ENCODE measurements around the gene OR2M4. TPM values are rescaled to one million over a fixed set of nuclear protein-coding genes. Genes with fewer than 3 reads are reported as not detected.

OR2M4 gene
- total RNA-seq, 1 experiment from 2014 or later, result not detected

- H3K4me1 Mint-ChIP-seq, result no peaks in the 10 kb centered on the region
Measured at GRCh38 chr1:248189026-248189425, 42.2 kb upstream of the OR2M4 start.

More at GRCh38 chr1:248189026-248189425, 42.2 kb upstream of the OR2M4 start:
- Histone ChIP-seq H2BK20ac (ENCODE audit: low read depth, low read length, poor library complexity, severe bottlenecking) (no peak overlapping the region), H2BK120ac (ENCODE audit: low read depth, low read length, poor library complexity, severe bottlenecking) (no peak overlapping the region), H3K23ac (ENCODE audit: insufficient read length, low read depth, low read length) (no peak overlapping the region), H2AK5ac (ENCODE audit: insufficient read length, low read length) (no peak overlapping the region), H4K5ac (ENCODE audit: insufficient read length, low read depth, low read length) (no peak overlapping the region), H3T11ph (ENCODE audit: low read length) (no peak overlapping the region), H2AFZ (ENCODE audit: low read length) (no peak overlapping the region), H3K4me2 (ENCODE audit: insufficient read depth, insufficient read length, low read length) (no peak overlapping the region), H3K23me2 (ENCODE audit: insufficient read length, low read depth, low read length, poor library complexity, severe bottlenecking) (no peaks in the 10 kb centered on the region), H3K79me2 (ENCODE audit: insufficient read depth, low read length) (no peaks in the 10 kb centered on the region), H3K4me1 (ENCODE audit: insufficient read depth, low read length) (no peaks in the 10 kb centered on the region), H3K14ac (ENCODE audit: insufficient read depth, low read length) (no peak overlapping the region), H3K9ac (ENCODE audit: extremely low read depth, insufficient read length, low read length) (no peak overlapping the region), H3K79me1 (ENCODE audit: insufficient read depth, low read depth, low read length, poor library complexity, severe bottlenecking) (no peaks in the 10 kb centered on the region), H4K8ac (replicated peaks; ENCODE audit: insufficient read length, low read depth, low read length) (no peak overlapping the region), H3K9me3 (ENCODE audit: control insufficient read depth, low read depth, low read length) (peaks cover 49% of the 10 kb centered on the region), H3K27ac (ENCODE audit: insufficient read length, low read depth, low read length) (no peak overlapping the region), H3K4ac (ENCODE audit: low read depth, low read length) (no peak overlapping the region), H3K27me3 (ENCODE audit: insufficient read depth, low read length) (no peaks in the 10 kb centered on the region), H4K20me1 (ENCODE audit: control insufficient read depth, insufficient read depth, insufficient read length) (no peaks in the 10 kb centered on the region), H3K18ac (ENCODE audit: insufficient read length, low read depth, low read length) (no peak overlapping the region), H2BK5ac (ENCODE audit: insufficient read length, low read length) (no peak overlapping the region), H4K91ac (ENCODE audit: insufficient read length, low read depth, low read length) (no peak overlapping the region), H2BK12ac (ENCODE audit: insufficient read length, low read depth, low read length) (no peak overlapping the region), H3K56ac (ENCODE audit: insufficient read length, low read depth, low read length) (no peak overlapping the region), H2BK15ac (ENCODE audit: low read depth, low read length) (no peak overlapping the region)
- WGBS (ENCODE audit: extremely low coverage, insufficient read length, low lambda C conversion rate), result no CpG with 5 or more reads among the region's 11 CpGs
- H3K27me3 Mint-ChIP-seq (ENCODE audit: low read depth), result peaks cover 3% of the 10 kb centered on the region
- peaks cover 2 to 37% (median 16%) of the 10 kb centered on the region in 3 experiments; a peak in 5 of 7 replicates for H3K36me3 Mint-ChIP-seq (ENCODE audit: insufficient read depth in 1 of 3, low read depth in 3 of 3)
- H3K27ac Mint-ChIP-seq, result no peak overlapping the region
- no peak overlapping the region for H3K4me3 Mint-ChIP-seq
- DNase-seq, result no peak
- peaks cover 85 to 87% of the 10 kb centered on the region in 2 experiments for H3K9me3 Mint-ChIP-seq
- TF ChIP-seq, protein P1, sequence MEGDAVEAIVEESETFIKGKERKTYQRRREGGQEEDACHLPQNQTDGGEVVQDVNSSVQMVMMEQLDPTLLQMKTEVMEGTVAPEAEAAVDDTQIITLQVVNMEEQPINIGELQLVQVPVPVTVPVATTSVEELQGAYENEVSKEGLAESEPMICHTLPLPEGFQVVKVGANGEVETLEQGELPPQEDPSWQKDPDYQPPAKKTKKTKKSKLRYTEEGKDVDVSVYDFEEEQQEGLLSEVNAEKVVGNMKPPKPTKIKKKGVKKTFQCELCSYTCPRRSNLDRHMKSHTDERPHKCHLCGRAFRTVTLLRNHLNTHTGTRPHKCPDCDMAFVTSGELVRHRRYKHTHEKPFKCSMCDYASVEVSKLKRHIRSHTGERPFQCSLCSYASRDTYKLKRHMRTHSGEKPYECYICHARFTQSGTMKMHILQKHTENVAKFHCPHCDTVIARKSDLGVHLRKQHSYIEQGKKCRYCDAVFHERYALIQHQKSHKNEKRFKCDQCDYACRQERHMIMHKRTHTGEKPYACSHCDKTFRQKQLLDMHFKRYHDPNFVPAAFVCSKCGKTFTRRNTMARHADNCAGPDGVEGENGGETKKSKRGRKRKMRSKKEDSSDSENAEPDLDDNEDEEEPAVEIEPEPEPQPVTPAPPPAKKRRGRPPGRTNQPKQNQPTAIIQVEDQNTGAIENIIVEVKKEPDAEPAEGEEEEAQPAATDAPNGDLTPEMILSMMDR (conservative IDR thresholded peaks at IDR 0.05), result no peak

Data from H9 (cell line).